ENCODE measurements around the gene B3GALT4. TPM values are rescaled to one million over a fixed set of nuclear protein-coding genes. Genes with fewer than 3 reads are reported as not detected.

The B3GALT4 gene
- total RNA-seq (2014; rRNA removed) (7.9 and 8.4 TPM in 2 replicates), Bru-seq, nascent RNA (percentile 59 among the genes with signal in this experiment), BruChase-seq, experiment 1, labeled RNA remaining after a 6-hour chase (percentile 62 among the genes with signal in this experiment), BruChase-seq, experiment 2, labeled RNA remaining after a 2-hour chase (percentile 59 among the genes with signal in this experiment)
- long read RNA-seq, transcript B3GALT4-204 (1 exons, 1,694 nt): major isoform, 20 of 21 reads
- long read RNA-seq, partial matches to known transcripts: 0 of 21 reads
- long read RNA-seq, other reads (novel, unspliced or antisense): 1 of 21 reads

GRCh38 chr6:33276864-33277662 is at the start of gene B3GALT4:
Gene B3GALT4 (plus strand): TSS chr6:33277123. CDS start chr6:33277420, 297 bp downstream.
- peaks cover 42% of the 10 kb centered on the region for H3K4me1 ChIP-seq (ENCODE audit: insufficient read depth, low read length)
- H2AFZ ChIP-seq (ENCODE audit: low read length): peak within 1 kb of the TSS; percentile 57
- no TSS peak for BruUV-seq (replicated peaks)
- DNase-seq: peak; percentile 92
- peak within 1 kb of the TSS; percentile 98 for H3K4me2 ChIP-seq (ENCODE audit: low read length)
- no peaks in the 10 kb centered on the region for H3K9me2 ChIP-seq (replicated peaks; ENCODE audit: low read length)
- peaks cover 29% of the 10 kb centered on the region for H3F3A ChIP-seq (ENCODE audit: low read length, unreplicated experiment)
- peaks cover 38% of the 10 kb centered on the region for H4K20me1 ChIP-seq (ENCODE audit: low read length)
- intact Hi-C loops (cut with micrococcal nuclease): loop anchor here (10.0 kb wide), 1 partner anchor 72 kb away; the partner anchor contains the start of genes HSD17B8, RING1, RXRB and SLC39A7
- H3K27me3 ChIP-seq (ENCODE audit: low read length): no peaks in the 10 kb centered on the region
- no peaks in the 10 kb centered on the region for H3K9me3 ChIP-seq (ENCODE audit: low read length)
- no peak for TF ChIP-seq CTCF (conservative IDR thresholded peaks at IDR 0.05; ENCODE audit: low read depth, low read length)
- TF ChIP-seq EZH2phosphoT487 (IDR thresholded peaks at IDR 0.05; ENCODE audit: borderline replicate concordance, low read length): no peak
- TF ChIP-seq EZH2 (IDR thresholded peaks at IDR 0.05; ENCODE audit: low read length, unreplicated experiment): no peak
- H3K79me2 ChIP-seq (ENCODE audit: low read length): peaks cover 38% of the 10 kb centered on the region
- H3K27ac ChIP-seq (ENCODE audit: low read length): peak within 1 kb of the TSS; percentile 77
- peaks cover 44% of the 10 kb centered on the region for H3K36me3 ChIP-seq (ENCODE audit: low read depth, low read length)
- ChIA-PET CTCF (interaction anchor here (1.1 to 1.6 kb wide), 2 partner anchors 22 to 41 kb away, joined by 3 to 18 read pairs; partner anchors contain the start of gene ZBTB22), POLR2A (ENCODE audit: unreplicated experiment) (interaction anchor here (0.8 kb wide), 1 partner anchor 29 kb away, joined by 7 read pairs; no protein-coding TSS in a partner anchor)
- peak; percentile 70 for ATAC-seq
- H3K4me3 ChIP-seq (ENCODE audit: low read length): peak within 1 kb of the TSS; percentile 87
- H3K9ac ChIP-seq (ENCODE audit: low read length): peak within 1 kb of the TSS; percentile 71

GRCh38 chr6:33235221-33235634 is 41.7 kb upstream of the B3GALT4 start:
- peaks cover 43% of the 10 kb centered on the region for H3K27me3 ChIP-seq (ENCODE audit: low read length)
- DNase-seq: no peak
- H4K20me1 ChIP-seq (ENCODE audit: low read length): no peaks in the 10 kb centered on the region
- no peaks in the 10 kb centered on the region for H3K36me3 ChIP-seq (ENCODE audit: low read depth, low read length)
- TF ChIP-seq EZH2phosphoT487 (IDR thresholded peaks at IDR 0.05; ENCODE audit: borderline replicate concordance, low read length) (no peak), CTCF (conservative IDR thresholded peaks at IDR 0.05; ENCODE audit: low read depth, low read length) (no peak), EZH2 (IDR thresholded peaks at IDR 0.05; ENCODE audit: low read length, unreplicated experiment) (no peak)
- CTCF ChIA-PET: no interaction called here
- no peaks in the 10 kb centered on the region for H3F3A ChIP-seq (ENCODE audit: low read length, unreplicated experiment)
- no peak overlapping the region for H3K4me2 ChIP-seq (ENCODE audit: low read length)
- H3K4me3 ChIP-seq (ENCODE audit: low read length): no peak overlapping the region
- H2AFZ ChIP-seq (ENCODE audit: low read length): no peak overlapping the region
- H3K9me3 ChIP-seq (ENCODE audit: low read length): no peaks in the 10 kb centered on the region
- ATAC-seq: no peak
- no peak overlapping the region for H3K27ac ChIP-seq (ENCODE audit: low read length)
- H3K79me2 ChIP-seq (ENCODE audit: low read length): no peaks in the 10 kb centered on the region
- H3K9ac ChIP-seq (ENCODE audit: low read length): no peak overlapping the region
- H3K4me1 ChIP-seq (ENCODE audit: insufficient read depth, low read length): no peaks in the 10 kb centered on the region
- POLR2A ChIA-PET (ENCODE audit: unreplicated experiment): no interaction called here
- BruUV-seq (replicated peaks): no TSS peak
- intact Hi-C loops (cut with micrococcal nuclease): no loop called here
- H3K9me2 ChIP-seq (replicated peaks; ENCODE audit: low read length): no peaks in the 10 kb centered on the region

Measured in PC-3 (cell line).